ENCODE data around the gene TIMP2. TPM values are rescaled to one million over a fixed set of nuclear protein-coding genes. Genes with fewer than 3 reads are reported as not detected.

The TIMP2 gene
- total and polyA plus RNA-seq, 2 donors (not counting 3 experiments of a cell fraction or from before 2014, with no cell fraction given): 138 to 318 TPM

DNA sequence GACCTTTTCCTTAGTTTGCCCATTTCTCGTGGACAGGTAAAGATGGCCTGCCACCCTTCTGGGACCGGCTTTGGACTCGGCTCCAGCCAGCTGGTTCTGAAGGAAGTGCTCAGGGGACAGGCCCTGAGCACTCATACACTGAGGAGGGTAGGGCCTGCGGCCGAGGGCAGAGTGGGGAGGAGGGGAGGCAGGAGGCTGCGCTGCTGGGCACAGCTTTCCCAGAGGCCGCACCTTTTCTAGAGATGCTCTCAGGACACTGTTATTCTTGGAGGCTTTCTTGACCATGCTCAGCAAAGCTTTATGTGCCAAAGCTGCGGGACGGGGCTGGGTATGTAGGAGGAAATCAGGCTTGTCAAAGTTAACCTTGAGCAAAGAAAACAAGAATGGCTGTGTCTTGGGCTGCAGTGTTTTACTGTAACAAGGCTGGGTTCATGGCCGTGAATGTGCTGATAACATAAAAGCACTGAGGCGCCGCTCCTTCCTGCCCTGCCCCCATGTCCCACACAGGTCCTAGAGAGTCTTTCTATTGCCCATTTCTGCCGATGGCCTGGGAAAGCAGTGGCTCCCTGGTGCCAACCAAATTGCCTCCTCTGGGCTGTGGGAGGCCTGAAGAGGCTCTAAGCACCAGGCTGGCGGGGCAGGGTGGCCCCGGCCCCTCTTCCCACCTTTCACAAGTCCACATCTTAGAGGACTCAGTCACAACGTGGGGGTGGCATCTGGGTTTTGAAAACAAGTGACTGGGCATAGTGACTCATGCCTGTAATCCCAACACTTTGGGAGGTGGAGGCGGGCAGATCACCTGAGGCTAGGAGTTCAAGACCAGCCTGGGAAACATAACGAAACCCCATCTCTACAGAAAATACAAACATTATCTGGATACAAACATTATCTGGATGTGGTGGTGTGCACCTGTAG lies 22.3 kb upstream of the TIMP2 start:
- Histone ChIP-seq H2AFZ (ENCODE audit: low read depth, low read length) (peak overlapping the region; percentile 29), H3K27me3 (ENCODE audit: control insufficient read depth in 2 of 2, insufficient read depth in 2 of 2, low read length in 2 of 2) (no peaks in the 10 kb centered on the region), H3K9me1 (replicated peaks; ENCODE audit: control insufficient read depth, extremely low read depth, insufficient read depth, low read length) (no peaks in the 10 kb centered on the region), H3K36me3 (ENCODE audit: control insufficient read depth in 2 of 2, extremely low read depth in 1 of 2, insufficient read depth in 2 of 2, low read length in 2 of 2) (no peaks in the 10 kb centered on the region), H3K4me2 (ENCODE audit: insufficient read depth, low read length) (no peak overlapping the region), H4K20me1 (replicated peaks; ENCODE audit: control insufficient read depth, extremely low read depth, insufficient read depth, low read length) (no peaks in the 10 kb centered on the region), H3K4me3 (replicated peaks in 1 of 3; ENCODE audit: insufficient read depth in 1 of 3, low read depth in 1 of 3, low read length in 3 of 3) (no peak overlapping the region), H3K9me3 (replicated peaks; ENCODE audit: control insufficient read depth, insufficient read depth, low read length) (no peaks in the 10 kb centered on the region), H3K9ac (replicated peaks; ENCODE audit: extremely low read depth, insufficient read depth, low read length) (no peak overlapping the region), H3K4me1 (ENCODE audit: control insufficient read depth, extremely low read depth, insufficient read depth, low read length) (no peaks in the 10 kb centered on the region), H3K27ac (ENCODE audit: insufficient read depth, low read depth, low read length) (no peak overlapping the region), H3K79me2 (ENCODE audit: control insufficient read depth, insufficient read depth, low read length) (no peaks in the 10 kb centered on the region)
- CTCF ChIA-PET: interaction anchor here (1.1 to 1.8 kb wide), 2 partner anchors 23 to 82 kb away, joined by 3 to 4 read pairs; no protein-coding TSS in a partner anchor
- intact Hi-C loops (cut with micrococcal nuclease): no loop called here
- FAIRE-seq (peak; percentile 28), DNase-seq (ENCODE audit: low read depth, low spot score) (peak; percentile 15)
- no TSS peak for BruUV-seq (replicated peaks)
- TF ChIP-seq MYC (IDR thresholded peaks at IDR 0.05; ENCODE audit: low read depth, low read length): no peak
- TF ChIP-seq GATA2 (IDR thresholded peaks at IDR 0.05; ENCODE audit: insufficient read depth, insufficient read length, low read depth, low read length): no peak
- TF ChIP-seq, protein P1, sequence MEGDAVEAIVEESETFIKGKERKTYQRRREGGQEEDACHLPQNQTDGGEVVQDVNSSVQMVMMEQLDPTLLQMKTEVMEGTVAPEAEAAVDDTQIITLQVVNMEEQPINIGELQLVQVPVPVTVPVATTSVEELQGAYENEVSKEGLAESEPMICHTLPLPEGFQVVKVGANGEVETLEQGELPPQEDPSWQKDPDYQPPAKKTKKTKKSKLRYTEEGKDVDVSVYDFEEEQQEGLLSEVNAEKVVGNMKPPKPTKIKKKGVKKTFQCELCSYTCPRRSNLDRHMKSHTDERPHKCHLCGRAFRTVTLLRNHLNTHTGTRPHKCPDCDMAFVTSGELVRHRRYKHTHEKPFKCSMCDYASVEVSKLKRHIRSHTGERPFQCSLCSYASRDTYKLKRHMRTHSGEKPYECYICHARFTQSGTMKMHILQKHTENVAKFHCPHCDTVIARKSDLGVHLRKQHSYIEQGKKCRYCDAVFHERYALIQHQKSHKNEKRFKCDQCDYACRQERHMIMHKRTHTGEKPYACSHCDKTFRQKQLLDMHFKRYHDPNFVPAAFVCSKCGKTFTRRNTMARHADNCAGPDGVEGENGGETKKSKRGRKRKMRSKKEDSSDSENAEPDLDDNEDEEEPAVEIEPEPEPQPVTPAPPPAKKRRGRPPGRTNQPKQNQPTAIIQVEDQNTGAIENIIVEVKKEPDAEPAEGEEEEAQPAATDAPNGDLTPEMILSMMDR (IDR thresholded peaks at IDR 0.05; ENCODE audit: extremely low read depth in 1 of 2, insufficient read depth in 1 of 2, low read depth in 1 of 2, low read length in 2 of 2): no peak
- no peak for TF ChIP-seq POLR2AphosphoS5 (IDR thresholded peaks at IDR 0.05; ENCODE audit: insufficient read depth, low read depth, low read length)
- TF ChIP-seq, protein P2, sequence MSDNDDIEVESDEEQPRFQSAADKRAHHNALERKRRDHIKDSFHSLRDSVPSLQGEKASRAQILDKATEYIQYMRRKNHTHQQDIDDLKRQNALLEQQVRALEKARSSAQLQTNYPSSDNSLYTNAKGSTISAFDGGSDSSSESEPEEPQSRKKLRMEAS (IDR thresholded peaks at IDR 0.05; ENCODE audit: insufficient read depth, insufficient read length): no peak
- TF ChIP-seq JUN (IDR thresholded peaks at IDR 0.05; ENCODE audit: borderline replicate concordance, insufficient read depth, insufficient read length, low read depth): no peak
- no peak for TF ChIP-seq FOS (IDR thresholded peaks at IDR 0.05; ENCODE audit: borderline replicate concordance, insufficient read depth, low read length)
- TF ChIP-seq POLR2A (IDR thresholded peaks at IDR 0.05; ENCODE audit: low read depth, low read length): no peak
- no peak for TF ChIP-seq EZH2 (IDR thresholded peaks at IDR 0.05; ENCODE audit: borderline replicate concordance, low read depth, low read length, severe bottlenecking)
- POLR2A ChIA-PET: interaction anchor here (0.6 kb wide), 1 partner anchor 34 kb away, joined by 4 read pairs; no protein-coding TSS in a partner anchor
- dilution Hi-C loops (cut with MboI; ENCODE audit: extremely low pct_ligation_motif_present, low sequenced_read_pairs): no loop called here
